Upper lobe of right lung (tissue), 1 donor: ENCODE results near the gene AP2M1. TPM values are rescaled to one million over a fixed set of nuclear protein-coding genes. Genes with fewer than 3 reads are reported as not detected.
A peak's percentile ranks its signal among the peaks of the same experiment; 100 is the strongest.

Experiments
- ATAC-seq: fragments of 200-7000 bp; cut with Tn5 transposase; one replicate; pipeline ENCODE4 v1.9.1; 2020; ENCODE audit warnings: mild to moderate bottlenecking, moderate library complexity
- DNase-seq: peaks from one replicate; pipeline ENCODE4 v3.0.0-alpha.2; 2020
- H3K27ac ChIP-seq: fragments of 200-600 bp; one replicate; pipeline ENCODE4 v1.8.0; 2022
- H3K27me3 ChIP-seq: fragments of 200-600 bp; one replicate; pipeline ENCODE4 v1.8.0; 2022; ENCODE audit warnings: mild to moderate bottlenecking
- H3K36me3 ChIP-seq: fragments of 200-600 bp; one replicate; pipeline ENCODE4 v1.8.0; 2022
- H3K4me1 ChIP-seq: fragments of 200-600 bp; one replicate; pipeline ENCODE4 v1.8.0; 2022
- H3K4me3 ChIP-seq: fragments of 200-600 bp; one replicate; pipeline ENCODE4 v1.8.0; 2022; ENCODE audit warnings: mild to moderate bottlenecking
- H3K9me3 ChIP-seq: fragments of 200-600 bp; one replicate; pipeline ENCODE4 v1.8.0; 2022
- intact Hi-C: fragments of 100-400 bp; cut with DNase I; formaldehyde crosslinking; loops from one replicate; pipeline ENCODE4 v1.11.0; 2022
- total RNA-seq: library from RNA; stranded (reverse); fragmentation: NEBNext Ultra II Directional; extraction: Animal tissue kit (Norgen Biotek cat#: 25700); gene quantifications from one replicate; pipeline ENCODE4 v1.2.1, GENCODE V29; 2021
- TF ChIP-seq, protein P1 (sequence below): fragments of 200-600 bp; IDR thresholded peaks from one replicate; pipeline ENCODE4 v1.8.0; 2022; ENCODE audit warnings: antibody characterized with exemption
- donor health status: DM: no; HTN: yes; CAD: no; lungs with severe emphysema.

Gene AP2M1
- total RNA-seq, 1 donor from 2014 or later, result 245 TPM

DNA sequence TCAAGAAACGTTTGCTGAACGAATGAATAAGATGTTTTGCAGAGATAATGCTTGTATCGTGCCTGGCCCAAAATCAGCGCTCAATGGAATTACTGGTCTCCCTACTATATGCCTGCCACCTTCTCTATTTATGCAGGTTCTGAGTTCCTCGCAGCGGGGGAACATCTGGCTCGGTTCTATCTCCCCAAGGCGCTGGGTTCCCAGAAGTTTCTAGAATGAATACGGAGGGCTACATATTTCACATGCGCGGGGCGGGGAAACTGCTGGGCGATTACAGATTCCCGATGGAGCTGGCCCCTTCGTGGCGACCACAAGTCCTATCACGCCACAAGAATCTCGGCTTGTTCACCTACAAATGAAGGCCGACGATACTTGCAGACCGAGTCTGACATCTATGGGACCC lies 39.9 kb upstream of the AP2M1 start:
- H3K27ac ChIP-seq, result peak overlapping the region; percentile 94
- intact Hi-C loops, result no loop called here
- no peaks in the 10 kb centered on the region for H3K27me3 ChIP-seq
- peaks cover 26% of the 10 kb centered on the region for H3K36me3 ChIP-seq
- H3K4me1 ChIP-seq, result peaks cover 22% of the 10 kb centered on the region
- TF ChIP-seq, protein P1, sequence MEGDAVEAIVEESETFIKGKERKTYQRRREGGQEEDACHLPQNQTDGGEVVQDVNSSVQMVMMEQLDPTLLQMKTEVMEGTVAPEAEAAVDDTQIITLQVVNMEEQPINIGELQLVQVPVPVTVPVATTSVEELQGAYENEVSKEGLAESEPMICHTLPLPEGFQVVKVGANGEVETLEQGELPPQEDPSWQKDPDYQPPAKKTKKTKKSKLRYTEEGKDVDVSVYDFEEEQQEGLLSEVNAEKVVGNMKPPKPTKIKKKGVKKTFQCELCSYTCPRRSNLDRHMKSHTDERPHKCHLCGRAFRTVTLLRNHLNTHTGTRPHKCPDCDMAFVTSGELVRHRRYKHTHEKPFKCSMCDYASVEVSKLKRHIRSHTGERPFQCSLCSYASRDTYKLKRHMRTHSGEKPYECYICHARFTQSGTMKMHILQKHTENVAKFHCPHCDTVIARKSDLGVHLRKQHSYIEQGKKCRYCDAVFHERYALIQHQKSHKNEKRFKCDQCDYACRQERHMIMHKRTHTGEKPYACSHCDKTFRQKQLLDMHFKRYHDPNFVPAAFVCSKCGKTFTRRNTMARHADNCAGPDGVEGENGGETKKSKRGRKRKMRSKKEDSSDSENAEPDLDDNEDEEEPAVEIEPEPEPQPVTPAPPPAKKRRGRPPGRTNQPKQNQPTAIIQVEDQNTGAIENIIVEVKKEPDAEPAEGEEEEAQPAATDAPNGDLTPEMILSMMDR, result no peak
- ATAC-seq (no peak), DNase-seq (no peak)
- no peaks in the 10 kb centered on the region for H3K9me3 ChIP-seq
- H3K4me3 ChIP-seq, result peak overlapping the region; percentile 98

GRCh38 chr3:184135149-184135910 lies 39.3 kb upstream of the AP2M1 start, which contains the start of gene EIF2B5:
TSS of gene EIF2B5 (plus strand) at chr3:184135358. CDS start at chr3:184135386, 28 bp downstream.
- Histone ChIP-seq H3K27ac (peak within 1 kb of the TSS; percentile 94), H3K27me3 (no peaks in the 10 kb centered on the region), H3K4me1 (peaks cover 22% of the 10 kb centered on the region), H3K4me3 (peak within 1 kb of the TSS; percentile 98), H3K36me3 (peaks cover 30% of the 10 kb centered on the region), H3K9me3 (no peaks in the 10 kb centered on the region)
- TF ChIP-seq, protein P1, result peak; percentile 37
- intact Hi-C loops, result no loop called here
- ATAC-seq (peak; percentile 95), DNase-seq (peak; percentile 95)

DNA sequence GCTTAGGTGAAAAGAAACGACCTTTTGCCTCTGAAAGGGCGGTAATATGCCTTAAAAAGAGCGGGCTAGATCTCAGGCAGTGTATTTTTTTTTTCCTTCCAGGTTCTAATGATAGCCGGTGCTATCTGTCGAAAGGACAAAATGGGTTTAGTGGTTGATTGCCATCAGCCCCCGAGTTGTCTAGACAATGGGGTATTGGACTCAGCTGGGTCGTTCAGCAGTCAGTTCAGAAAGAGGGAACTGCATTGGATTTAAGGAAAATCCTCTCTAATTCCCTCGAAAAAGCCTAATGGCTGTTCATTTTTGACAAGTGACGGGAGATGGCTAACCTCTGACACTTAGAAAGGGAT lies 38.8 kb upstream of the AP2M1 start:
- peak overlapping the region; percentile 94 for H3K27ac ChIP-seq
- TF ChIP-seq, protein P1, result no peak
- peaks cover 22% of the 10 kb centered on the region for H3K4me1 ChIP-seq
- DNase-seq, result no peak
- no peaks in the 10 kb centered on the region for H3K9me3 ChIP-seq
- ATAC-seq, result no peak
- peak overlapping the region; percentile 98 for H3K4me3 ChIP-seq
- peaks cover 36% of the 10 kb centered on the region for H3K36me3 ChIP-seq
- intact Hi-C loops, result no loop called here
- H3K27me3 ChIP-seq, result no peaks in the 10 kb centered on the region

GRCh38 chr3:184140436-184140835 lies 34.2 kb upstream of the AP2M1 start:
- intact Hi-C loops, result loop anchor here (10.0 kb wide), 1 partner anchor 104 kb away; the partner anchor contains the start of genes ALG3 and EEF1AKMT4
- DNase-seq, result no peak
- no peak for ATAC-seq
- Histone ChIP-seq H3K27ac (no peak overlapping the region), H3K4me1 (peaks cover 17% of the 10 kb centered on the region), H3K36me3 (peaks cover 81% of the 10 kb centered on the region), H3K27me3 (no peaks in the 10 kb centered on the region), H3K4me3 (no peak overlapping the region), H3K9me3 (no peaks in the 10 kb centered on the region)
- TF ChIP-seq, protein P1, result no peak

DNA sequence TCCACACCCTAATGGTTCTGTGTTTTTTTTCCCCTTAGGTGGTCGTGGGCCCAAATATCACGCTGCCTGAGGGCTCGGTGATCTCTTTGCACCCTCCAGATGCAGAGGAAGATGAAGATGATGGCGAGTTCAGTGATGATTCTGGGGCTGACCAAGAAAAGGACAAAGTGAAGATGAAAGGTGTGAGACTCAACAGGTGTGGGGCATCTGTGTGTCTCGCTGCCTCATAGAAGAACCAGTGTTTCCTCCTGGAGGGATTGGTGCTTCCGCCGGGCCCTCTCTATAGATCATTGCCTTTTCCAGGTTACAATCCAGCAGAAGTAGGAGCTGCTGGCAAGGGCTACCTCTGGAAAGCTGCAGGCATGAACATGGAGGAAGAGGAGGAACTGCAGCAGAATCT lies 32.5 kb upstream of the AP2M1 start:
- no peak for ATAC-seq
- Histone ChIP-seq H3K36me3 (peaks cover 94% of the 10 kb centered on the region), H3K9me3 (no peaks in the 10 kb centered on the region), H3K4me1 (peaks cover 2% of the 10 kb centered on the region), H3K27me3 (no peaks in the 10 kb centered on the region), H3K4me3 (no peak overlapping the region), H3K27ac (no peak overlapping the region)
- TF ChIP-seq, protein P1, result no peak
- intact Hi-C loops, result loop anchor here (10.0 kb wide), 1 partner anchor 103 kb away; the partner anchor contains the start of genes ALG3 and EEF1AKMT4
- DNase-seq, result no peak
